ENCODE results near the gene PMPCB. TPM values are rescaled to one million over a fixed set of nuclear protein-coding genes. Genes with fewer than 3 reads are reported as not detected.
A peak's percentile ranks its signal among the peaks of the same experiment; 100 is the strongest.

PMPCB gene
- total RNA-seq, 2 donors from 2014 or later = 76.6 to 82.0 TPM

DNA sequence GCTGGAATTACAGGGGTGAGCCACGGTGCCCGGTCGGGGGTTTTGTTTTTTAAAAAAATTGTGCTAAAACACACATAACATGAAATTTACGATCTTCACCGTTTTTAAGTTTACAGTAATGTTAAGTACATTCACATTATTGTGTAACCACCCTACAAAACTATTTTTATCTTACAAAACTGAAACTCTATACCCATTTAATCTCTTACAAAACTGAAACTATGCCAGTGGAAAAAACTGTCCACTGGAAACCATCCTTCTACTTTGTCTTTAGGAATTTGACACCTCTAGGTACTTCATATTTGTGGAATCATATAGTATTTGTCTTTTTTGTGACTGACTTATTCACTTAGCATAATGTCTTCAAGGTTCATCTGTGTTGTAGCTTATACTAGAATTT is 49.2 kb downstream of the PMPCB start:
- Mint-ChIP-seq H3K27me3 (no peaks in the 10 kb centered on the region), H3K9me3 (no peaks in the 10 kb centered on the region), H3K4me3 (peak overlapping the region; percentile 99), H3K4me1 (peaks cover 37% of the 10 kb centered on the region), H3K27ac (peak overlapping the region; percentile 57), H3K36me3 (ENCODE audit: low read depth) (peaks cover 70% of the 10 kb centered on the region)
- no peak for ATAC-seq (replicated peaks)

DNA sequence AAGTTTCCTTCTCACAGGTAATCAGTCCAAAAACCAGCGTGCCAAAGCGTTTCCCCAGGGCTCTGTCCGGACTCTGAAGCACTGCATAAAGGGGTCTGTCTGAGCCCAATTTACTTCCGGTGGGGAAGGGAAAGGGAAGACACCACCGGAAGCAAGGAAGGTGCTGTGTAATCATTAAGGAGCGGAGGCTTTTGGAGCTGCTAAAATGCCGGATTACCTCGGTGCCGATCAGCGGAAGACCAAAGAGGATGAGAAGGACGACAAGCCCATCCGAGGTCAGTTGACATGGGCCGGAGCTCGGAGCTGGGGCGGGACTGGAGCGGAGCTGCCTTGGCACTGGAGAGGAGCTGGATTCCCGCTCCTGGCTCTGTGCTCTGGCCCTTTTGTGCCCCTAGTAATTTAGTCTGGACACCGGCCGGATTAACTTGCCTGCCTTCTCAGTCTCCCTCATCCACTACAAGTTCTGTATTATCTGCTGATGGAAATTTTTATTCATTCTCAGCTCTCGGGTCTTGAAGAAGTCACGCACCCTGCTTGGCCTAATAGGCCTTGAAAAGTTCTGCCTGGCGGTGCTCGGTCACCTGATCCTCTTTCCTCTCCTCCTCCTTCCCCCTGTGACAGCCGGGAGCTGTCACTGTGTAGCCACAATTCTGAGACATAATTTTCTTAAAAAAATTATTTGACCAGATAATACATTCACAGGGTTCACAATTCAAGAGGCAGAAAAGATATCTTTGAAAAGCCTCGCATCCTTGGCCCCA is 50.5 kb downstream of the PMPCB start, which contains the start of gene PSMC2:
PSMC2 (plus strand) TSS at position 137 of the 761 bp plus-strand sequence; CDS start at position 206, 69 bp downstream.
- ATAC-seq (replicated peaks) = peak; percentile 67
- peak within 1 kb of the TSS; percentile 99 for H3K4me3 Mint-ChIP-seq
- H3K36me3 Mint-ChIP-seq (ENCODE audit: low read depth) = peaks cover 70% of the 10 kb centered on the region
- H3K9me3 Mint-ChIP-seq = no peaks in the 10 kb centered on the region
- peak within 1 kb of the TSS; percentile 97 for H3K27ac Mint-ChIP-seq
- H3K27me3 Mint-ChIP-seq = no peaks in the 10 kb centered on the region
- H3K4me1 Mint-ChIP-seq = peaks cover 38% of the 10 kb centered on the region

DNA sequence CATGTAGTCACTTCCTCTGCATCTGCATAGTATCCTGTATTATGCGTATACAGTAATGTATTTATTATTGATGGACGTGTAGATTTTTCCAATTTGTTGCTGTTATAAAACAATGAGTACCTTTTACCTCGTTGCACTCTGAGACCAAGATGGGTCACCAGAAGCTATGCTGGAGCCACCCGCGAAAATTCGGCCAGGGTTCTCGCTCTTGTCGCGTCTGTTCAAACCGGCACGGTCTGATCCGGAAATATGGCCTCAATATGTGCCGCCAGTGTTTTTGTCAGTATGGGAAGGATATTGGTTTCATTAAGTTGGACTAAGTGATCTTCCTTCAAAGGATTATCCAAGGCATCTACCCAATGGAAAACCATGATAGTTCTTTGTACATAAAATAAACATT is 51.2 kb downstream of the PMPCB start:
- no peak for ATAC-seq (replicated peaks)
- Mint-ChIP-seq H3K27me3 (no peaks in the 10 kb centered on the region), H3K4me1 (peaks cover 38% of the 10 kb centered on the region), H3K4me3 (peak overlapping the region; percentile 99), H3K27ac (peak overlapping the region; percentile 97), H3K36me3 (ENCODE audit: low read depth) (peaks cover 70% of the 10 kb centered on the region), H3K9me3 (no peaks in the 10 kb centered on the region)

DNA sequence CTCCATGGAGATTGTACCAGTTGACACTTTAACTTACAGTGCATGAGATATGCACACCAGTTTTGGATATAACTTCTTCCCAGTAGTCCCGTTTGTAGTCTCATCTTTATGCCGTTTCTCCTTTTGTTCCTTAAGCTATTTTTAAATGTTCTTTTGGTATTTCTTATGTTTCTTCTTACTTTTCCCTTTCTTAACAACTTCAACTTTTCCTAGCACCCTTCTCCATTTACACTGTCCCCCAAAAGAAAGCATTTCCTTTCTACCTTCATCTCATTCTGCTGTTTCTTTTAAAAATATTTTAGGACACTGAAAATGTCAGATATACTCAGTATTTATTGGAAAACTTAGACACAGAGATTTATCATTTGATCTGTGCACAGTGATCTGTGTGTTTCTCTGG is 51.7 kb downstream of the PMPCB start:
- H3K4me1 Mint-ChIP-seq = peaks cover 35% of the 10 kb centered on the region
- ATAC-seq (replicated peaks) = no peak

DNA sequence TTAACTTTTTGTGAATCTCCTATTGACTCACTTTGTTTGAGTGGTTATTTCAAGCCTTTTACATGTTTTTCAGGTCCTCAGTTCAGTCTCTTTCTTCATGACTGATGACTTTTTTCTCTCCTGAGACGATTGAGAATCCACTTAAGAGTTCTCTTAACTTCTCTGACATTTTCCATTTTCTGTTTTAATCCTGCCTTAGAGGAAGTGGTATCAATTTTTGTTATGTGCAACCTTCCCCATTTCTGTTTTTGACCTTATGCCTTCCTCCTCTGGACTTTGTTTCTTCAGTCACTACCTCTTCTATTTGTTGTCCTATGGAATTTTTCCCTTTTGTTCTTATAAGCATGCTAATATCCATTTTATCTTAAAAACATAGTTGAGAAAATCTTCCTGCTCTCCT is 52.6 kb downstream of the PMPCB start:
- Mint-ChIP-seq H3K27me3 (no peaks in the 10 kb centered on the region), H3K9me3 (no peaks in the 10 kb centered on the region), H3K36me3 (ENCODE audit: low read depth) (peaks cover 71% of the 10 kb centered on the region), H3K4me1 (peaks cover 33% of the 10 kb centered on the region), H3K27ac (peak overlapping the region; percentile 97), H3K4me3 (peak overlapping the region; percentile 99)
- ATAC-seq (replicated peaks) = peak; percentile 42

More for the DNA sequence above, 51.7 kb downstream of the PMPCB start:
- Mint-ChIP-seq H3K27ac (peak overlapping the region; percentile 97), H3K4me3 (peak overlapping the region; percentile 99), H3K36me3 (ENCODE audit: low read depth) (peaks cover 70% of the 10 kb centered on the region), H3K27me3 (no peaks in the 10 kb centered on the region), H3K9me3 (no peaks in the 10 kb centered on the region)

Other genes with a start within 250 kb of the PMPCB start
- 1 to 10 TPM in 1 of 2 donors, under 1 TPM in 1; 0.45 to 1.1 TPM for gene FBXL13, start 222.6 kb upstream of the PMPCB start, total RNA-seq
- 10 to 100 TPM; 32.2 to 41.1 TPM for gene ARMC10, start 222.3 kb upstream of the PMPCB start, total RNA-seq
- gene NAPEPLD, start 148.3 kb upstream of the PMPCB start, total RNA-seq = 10 to 100 TPM in 1 of 2 donors, 1 to 10 TPM in 1; 9.4 to 11.0 TPM
- 10 to 100 TPM; 28.8 to 44.0 TPM for gene DNAJC2, start 47.3 kb downstream of the PMPCB start, total RNA-seq
- gene PSMC2, start 50.2 kb downstream of the PMPCB start, total RNA-seq = 100 to 1,000 TPM; 111 to 180 TPM
- gene SLC26A5, start 148.8 kb downstream of the PMPCB start, total RNA-seq = not detected